Activated CD8-positive, alpha-beta memory T cell treated with anti-CD3 and anti-CD28 coated beads, Interleukin-2, amount 50 U/mL, for 1 hour (primary cell): ENCODE measurements around the gene EIF3D.

ENCODE experiments used
- DNase-seq: peaks from one replicate; pipeline ENCODE4 v3.0.0-alpha.2; 2020; ENCODE audit errors: extremely low read depth

EIF3D gene, protein sequence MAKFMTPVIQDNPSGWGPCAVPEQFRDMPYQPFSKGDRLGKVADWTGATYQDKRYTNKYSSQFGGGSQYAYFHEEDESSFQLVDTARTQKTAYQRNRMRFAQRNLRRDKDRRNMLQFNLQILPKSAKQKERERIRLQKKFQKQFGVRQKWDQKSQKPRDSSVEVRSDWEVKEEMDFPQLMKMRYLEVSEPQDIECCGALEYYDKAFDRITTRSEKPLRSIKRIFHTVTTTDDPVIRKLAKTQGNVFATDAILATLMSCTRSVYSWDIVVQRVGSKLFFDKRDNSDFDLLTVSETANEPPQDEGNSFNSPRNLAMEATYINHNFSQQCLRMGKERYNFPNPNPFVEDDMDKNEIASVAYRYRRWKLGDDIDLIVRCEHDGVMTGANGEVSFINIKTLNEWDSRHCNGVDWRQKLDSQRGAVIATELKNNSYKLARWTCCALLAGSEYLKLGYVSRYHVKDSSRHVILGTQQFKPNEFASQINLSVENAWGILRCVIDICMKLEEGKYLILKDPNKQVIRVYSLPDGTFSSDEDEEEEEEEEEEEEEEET

DNA sequence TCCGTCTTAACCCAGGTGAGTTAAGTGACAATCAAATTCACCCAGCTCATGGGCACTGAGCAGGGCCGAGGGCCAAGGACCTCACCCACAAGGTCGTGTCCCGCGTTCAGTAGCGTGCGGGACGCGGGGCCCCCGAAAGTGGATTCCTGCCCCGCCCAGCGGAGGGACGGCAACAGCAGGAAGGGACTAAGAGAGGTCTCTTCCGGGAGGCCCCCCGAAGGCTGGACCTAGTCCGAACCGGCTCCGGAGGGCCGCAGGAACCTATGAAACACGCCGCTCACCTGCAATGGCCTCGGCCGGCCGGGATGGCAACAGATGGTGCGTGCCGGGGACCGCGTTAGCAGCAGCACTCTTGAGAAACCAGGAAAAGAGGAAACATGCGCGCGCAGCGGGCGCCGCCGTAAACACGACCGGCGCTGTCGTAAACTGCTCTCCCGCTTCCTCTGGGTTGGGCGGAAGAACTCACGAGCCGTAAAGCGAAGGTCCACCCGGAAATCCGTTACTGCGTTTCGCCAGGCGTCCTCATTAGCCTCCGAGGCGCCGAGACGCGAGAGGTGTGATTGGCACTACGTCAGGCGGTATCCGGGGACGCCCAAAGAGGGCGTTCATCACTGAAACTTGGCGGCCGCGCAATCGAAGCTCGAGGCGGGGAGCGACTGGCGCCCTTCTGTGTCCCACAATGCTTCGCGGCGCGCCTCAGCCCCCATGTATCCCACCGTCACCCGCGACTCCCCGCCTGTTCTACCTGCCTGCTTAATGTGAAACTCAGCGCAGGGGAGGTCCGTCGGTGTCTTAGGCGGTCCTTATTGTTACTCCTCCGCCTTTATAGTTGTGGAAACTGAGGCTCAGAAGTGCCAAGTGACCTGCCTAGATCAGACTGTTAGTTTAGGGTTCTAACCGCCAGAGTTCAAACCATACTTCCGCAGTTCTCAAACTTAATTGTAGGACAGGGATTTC, at the start of gene EIF3D:
Gene EIF3D, minus strand, starts transcription at position 372 of the 957 bp plus-strand sequence. CDS start 3,045 bp downstream, outside the sequence.
- peak; percentile 97 for DNase-seq

DNA sequence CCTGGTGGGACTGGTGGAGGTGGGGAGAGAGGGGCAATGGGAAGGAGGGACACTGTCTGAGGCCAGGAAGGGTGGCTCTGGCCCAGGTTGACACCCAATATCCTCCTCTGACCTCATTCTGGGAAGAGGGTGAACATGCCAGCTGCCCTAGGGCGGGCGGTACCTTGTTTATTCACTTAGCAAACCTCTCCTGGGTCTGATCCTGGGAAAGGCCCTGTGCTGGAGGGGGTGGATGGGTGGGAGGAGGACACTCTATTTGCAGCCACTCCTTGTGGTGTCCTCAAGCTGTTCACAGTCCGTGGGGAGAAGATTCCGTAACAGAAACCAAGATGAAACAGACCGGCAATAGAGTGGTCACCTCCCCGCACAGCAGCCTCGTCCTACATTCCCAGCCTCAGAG, 49.7 kb upstream of the EIF3D start:
- no peak for DNase-seq

DNA sequence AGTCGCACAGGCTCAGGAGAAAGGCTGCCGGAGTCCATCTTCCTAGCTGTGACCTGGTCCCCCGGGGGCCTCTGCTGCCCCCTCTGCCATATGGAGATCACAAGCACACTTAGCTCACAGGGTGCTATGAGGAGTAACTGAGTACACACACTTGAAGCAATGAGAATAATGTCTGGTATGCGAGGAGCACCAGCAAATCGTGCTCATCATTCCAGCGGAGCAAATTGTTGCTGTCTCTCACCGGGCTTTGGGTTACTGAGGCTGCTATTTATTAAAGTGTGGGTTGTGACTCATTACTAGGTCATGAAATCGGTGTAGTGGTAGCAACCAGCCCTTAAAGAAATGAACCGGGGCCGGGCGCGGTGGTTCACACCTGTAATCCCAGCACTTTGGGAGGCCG, 48.1 kb upstream of the EIF3D start:
- no peak for DNase-seq

DNA sequence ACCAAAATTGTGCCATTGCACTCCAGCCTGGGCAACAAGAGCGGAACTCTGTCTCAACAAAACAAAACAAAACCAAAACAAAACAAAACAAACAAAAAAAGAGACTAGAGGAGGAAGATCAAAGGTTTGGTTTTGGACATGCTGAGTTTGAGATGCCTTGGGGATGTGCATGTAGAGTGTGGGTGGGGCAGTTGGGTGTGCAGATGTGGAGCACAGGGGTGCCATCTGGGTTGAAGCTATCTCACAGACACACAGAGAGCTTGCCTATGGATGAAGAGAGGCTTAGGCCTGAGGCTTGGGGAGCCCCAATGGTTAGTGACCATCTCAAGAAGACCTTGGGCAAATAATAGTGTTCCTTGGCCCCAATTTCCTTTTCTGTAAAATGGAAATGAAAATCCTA, 45.8 kb upstream of the EIF3D start:
- no peak for DNase-seq

DNA sequence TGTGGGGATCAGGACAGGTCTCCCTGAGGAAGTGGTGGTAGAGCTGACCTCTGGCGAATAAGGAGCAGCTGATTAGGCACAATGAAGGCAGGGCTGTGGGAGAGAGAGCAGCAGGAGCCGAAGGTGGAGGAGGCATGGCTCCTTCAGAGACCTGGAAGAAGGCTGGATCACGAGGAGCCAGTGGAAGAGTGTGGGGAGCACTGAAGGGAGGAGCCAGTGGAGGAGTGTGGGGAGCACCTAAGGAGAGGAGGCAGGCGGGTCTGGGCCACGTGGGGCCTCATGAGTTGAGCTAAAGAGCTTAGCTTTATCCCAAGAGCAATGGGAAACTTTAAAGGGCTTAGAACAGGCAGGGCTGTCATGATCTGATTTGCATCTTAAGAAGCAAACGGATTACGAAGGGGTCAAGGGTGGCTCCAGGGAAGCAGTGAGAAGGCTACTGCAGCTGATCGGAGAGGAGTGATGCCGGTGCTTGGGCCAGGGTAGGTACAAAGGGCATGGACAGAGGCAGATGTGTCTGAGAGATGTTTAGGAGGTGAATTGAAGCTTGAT, 44.9 kb upstream of the EIF3D start:
- no peak for DNase-seq

DNA sequence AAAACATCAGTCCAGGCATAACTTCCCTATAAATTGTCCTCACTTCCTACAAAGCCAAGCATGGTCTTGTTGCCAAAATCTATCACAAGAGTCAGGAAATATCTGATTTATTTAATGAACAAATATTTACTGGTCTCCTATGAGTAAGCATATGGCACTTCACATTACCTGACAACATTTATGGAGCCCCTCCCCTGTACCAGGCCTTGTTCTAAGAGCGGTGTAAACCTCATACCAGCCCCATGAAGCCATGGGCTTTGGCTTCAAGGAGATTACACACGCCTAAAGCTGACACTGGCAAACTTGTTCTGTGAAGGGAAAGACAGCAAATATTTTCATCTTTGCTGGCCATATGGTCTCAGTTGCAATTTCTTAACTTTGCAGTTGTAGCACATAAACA, 43.0 kb upstream of the EIF3D start:
- DNase-seq = no peak

DNA sequence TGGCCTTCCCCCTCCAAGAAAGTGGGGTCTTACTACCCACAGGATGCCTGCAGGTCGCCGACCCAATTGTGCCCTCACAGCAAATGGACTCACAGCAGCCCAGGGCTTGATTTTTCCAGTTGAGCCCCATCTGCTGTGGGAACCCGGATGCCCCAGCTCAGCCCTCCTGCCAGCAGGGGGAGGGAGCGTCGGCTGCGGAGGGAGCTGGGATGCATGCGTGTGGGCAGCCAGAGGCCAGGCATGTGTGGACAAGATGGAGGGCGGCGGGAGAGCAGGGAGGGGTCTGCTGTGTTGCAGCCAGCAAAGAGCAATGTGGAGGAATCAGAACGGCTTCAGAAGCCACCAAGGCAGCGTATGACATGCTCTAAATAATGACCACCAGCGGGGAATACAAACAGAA, 41.0 kb upstream of the EIF3D start:
- DNase-seq = no peak

DNA sequence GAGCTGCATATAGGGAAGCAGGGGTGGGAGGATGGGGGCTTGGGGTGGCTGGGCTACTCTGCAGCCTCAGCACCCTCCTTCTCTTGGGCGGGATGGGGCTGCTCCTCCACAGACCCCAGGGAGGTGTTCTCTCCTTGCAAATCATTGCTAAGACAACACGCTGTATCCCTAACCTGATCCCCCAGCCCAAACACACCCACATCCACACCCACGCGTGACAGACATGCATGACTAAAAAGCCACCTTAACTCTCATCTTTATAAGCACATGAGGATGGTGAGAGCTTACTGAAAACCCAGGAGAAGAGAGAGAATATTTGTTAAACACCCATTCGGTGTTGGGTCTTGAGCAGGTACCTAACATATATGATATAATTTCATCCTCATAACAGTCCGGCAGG, 39.9 kb upstream of the EIF3D start:
- DNase-seq = no peak

DNA sequence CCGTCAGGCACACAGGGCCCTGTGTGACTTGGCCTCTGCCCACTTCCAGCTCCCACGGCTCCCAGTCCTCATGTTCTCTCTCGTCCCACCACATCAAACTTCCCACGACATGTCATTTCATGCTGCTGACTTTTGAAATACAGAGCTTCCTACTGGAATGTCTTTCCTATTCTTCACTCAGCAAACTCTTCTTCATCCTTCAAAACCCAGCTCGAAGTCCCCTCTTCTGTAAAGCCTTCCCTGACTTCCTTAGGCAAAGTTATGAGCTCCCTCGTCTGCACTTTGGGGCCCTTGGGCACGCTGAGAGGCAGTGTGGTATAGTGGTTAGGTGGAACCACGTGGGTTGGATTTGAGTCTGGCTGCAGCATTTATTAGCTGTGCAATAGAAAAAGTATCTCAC, 37.8 kb upstream of the EIF3D start:
- no peak for DNase-seq

DNA sequence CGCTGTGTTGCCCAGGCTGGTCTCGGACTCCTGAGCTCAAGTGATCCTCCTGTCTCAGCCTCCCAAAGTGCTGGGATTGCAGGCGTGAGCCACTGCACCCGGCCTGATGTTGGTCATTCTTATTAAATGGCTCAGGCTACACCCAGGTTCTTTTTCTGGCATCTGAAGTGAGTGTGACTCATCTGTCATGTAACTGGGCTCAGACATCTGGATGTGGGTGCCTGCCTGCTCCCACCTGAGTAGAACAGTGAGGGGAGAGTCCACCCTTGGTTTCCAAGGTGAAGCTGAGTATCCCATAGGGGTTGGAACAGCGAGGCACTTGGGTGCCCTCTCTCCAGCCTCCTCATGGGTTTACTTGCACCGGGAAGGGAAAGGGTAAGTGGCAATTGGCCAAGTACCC, 36.7 kb upstream of the EIF3D start:
- no peak for DNase-seq

DNA sequence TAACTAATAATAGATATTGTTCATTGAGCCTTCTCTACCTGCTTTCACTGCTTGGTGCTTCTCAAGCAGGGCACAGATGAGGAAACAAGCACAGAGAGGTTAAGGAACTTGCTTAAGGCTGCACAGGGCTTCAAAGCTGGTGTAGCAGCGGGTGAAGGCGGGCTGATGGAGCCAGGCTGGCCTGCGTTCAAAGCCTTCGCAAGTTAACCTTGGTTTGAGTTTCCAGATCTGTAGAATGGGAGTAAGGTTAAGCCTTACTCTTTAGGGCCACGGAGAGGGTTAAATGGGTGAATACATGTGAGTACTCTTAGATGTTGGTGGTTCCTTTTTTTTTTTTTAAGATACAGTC, 36.2 kb upstream of the EIF3D start:
- no peak for DNase-seq

DNA sequence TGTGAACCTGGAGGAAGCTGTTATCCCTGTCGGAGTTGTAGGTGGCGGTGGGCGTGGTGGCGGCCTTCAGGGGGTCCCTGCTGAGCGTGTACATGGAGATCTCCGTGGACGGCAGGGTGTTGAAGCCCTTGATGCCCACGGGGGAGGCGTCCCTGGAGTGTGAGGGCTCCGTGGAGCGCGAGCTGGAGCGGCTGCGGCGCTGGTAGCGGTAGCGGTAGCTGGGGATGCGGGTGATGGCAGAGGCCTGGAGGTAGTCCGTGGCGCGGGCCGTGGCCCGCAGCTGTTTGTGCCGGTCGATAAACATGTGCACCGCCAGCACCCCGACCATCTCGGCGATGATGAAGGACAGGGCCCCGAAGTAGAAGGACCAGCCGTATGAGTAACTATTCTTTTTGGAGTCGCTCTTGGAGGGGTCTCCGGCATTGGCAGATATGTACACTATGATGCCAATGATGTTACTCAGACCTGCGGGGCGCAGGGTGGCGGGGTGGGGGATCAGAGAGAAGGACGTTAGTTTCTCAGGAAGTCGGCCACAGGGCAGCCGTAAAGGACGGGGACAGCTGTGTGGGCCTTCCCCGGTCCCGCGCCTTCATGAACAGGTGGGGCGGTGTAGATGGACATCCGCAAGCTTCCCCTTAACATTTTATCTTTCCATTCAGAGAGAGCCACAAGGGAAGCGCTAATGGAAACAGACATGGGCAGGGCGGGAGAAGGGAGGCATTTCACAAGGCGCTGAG, 35.6 kb upstream of the EIF3D start:
- no peak for DNase-seq

DNA sequence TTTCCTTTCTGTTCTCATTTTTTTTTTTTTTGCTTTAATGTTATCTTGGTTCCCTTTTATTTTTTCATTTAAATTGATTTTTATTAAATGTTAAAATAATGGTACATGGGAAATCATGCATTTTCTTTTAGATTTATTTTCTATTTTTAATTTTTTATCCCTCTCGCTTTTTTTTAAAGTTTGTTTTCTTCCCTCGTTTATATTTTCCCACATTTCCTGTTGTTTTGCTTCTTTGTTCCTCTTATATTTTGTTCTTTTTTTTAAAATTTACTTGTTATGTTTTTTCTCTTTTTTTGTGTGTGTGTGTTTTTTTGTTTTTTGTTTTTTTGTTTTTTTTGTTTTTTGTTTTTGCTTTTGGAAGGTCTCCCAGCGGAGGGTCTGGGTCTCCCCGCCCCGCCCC, 34.9 kb upstream of the EIF3D start:
- no peak for DNase-seq

DNA sequence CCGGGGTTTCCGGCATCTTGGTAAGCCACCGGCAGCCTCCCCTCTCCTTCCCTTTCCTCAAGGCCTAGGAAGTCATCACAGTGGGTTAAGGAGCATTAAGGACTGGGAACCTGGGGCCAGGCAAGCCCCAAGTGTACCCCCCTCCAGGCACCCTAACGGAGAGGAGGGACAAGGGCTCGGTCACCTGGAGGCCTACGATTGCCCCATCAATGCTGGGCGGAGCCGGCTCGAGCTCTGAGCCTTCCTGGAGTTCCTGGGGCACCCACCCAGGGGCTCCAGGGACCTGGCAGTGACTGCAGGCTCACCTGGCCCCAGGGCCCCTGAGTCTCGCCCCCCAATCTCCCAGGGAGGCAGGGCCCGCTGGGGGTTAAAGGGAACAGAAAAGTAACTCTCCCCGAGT, 34.5 kb upstream of the EIF3D start:
- no peak for DNase-seq

DNA sequence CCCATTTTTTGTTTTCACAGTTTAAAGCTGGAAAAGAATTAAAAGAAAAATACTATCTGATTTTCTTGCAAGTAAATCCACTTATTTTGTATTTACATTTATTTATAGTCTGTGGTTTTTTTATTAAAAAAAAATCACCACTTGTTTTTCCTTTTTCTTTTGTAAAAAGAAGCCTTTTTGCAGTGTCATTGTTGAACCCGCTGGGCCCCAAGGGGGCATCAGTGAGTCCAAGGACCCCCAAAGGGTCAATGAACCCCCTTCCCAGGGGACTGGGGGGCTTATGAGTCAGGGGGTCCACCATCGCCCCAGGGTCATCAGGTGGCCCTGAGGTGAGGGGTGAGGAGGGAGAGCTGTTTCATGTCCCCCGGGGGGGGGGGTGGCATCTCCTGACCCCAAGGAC, 34.0 kb upstream of the EIF3D start:
- DNase-seq = no peak

DNA sequence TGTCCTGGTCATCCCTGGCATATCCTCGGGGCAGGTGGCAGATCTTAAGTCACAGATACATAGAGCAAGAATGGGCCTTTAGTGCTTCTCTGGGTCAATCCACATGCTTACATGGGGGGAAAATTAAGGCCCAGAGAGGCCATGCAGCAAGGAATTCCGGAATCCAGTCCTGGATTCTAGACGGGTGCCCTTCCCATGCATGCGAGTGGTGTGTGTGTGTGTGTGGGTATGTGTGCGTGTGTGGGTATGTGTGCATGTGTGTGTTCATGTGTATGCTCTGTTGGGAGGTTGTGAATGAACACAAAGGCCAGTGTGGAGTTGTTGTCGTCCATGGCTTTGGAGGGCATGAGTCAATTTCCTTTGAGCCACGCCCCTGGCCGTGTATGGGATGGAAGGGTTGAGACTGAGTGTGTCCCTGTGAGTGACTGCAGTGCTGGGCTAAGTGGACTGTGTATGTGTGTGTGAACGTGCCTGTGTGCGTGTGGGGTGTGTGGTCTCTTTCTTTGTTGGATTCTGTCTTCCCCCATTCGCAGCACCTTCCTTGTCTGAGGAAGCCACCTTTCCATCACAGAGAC, 33.4 kb upstream of the EIF3D start:
- no peak for DNase-seq

DNA sequence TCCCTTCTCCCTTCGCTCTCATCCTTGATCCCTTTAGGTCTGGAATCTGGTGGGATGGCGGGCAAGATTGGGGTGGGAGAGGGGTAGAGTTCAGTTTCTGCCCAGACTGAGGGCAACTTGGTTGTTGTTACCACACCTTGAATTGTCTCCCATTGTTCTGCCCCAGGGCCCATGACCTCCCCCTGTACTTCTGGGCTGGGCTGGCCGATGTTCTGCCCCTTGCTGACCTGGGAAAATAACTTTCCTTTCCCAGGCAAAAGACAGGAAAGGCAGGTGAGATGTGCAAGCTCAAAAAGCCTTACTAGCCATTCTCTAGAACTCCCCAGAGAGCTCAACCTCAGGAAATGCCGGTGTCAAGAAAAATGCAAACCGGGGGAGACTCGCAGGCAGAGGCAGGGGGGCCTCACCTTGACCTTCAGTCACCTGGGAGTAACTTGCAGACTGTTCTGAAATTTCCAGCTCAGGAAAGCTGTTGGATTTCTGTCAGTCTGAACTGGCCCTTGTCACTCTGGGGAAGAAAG, 32.4 kb upstream of the EIF3D start:
- DNase-seq = no peak

DNA sequence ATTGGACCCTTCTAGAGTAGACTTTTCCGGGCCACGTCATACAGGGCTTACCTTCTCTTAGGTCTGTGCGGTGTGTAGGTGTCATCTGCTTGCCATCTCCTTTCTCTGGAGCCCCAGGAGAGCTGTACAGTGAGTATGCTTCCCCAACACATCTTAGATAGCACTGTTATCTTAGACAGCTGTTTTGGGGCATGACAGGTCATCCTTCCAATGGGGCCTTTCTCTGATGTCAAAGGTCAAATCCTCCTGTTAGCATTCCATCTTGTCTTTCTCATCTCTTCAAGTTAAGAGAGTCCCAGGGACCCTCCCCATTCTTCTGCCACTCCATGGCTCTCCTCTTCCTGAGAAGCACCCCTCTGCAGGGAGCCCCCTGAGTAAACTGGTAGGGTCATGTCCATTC, 31.0 kb upstream of the EIF3D start:
- DNase-seq = no peak

DNA sequence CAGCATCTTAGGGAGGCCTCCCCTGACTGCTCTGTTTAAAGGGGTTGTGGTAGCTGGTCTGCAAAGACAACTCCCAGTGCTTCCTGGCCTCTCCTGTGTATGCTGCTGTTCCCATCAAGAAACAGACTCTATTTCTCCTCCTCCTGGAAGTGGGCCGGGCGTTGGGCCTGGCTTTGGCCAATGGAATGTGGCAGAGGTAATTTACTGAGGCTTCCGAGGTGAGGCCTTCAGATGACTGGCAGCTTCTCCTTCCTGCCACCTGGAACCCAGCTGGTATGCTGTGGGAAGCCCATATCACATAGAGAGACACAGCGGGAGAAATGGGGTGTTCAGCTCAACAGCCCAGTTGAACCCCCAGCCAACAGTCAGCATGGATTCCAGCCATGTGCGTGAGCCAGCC, 25.1 kb upstream of the EIF3D start:
- no peak for DNase-seq

DNA sequence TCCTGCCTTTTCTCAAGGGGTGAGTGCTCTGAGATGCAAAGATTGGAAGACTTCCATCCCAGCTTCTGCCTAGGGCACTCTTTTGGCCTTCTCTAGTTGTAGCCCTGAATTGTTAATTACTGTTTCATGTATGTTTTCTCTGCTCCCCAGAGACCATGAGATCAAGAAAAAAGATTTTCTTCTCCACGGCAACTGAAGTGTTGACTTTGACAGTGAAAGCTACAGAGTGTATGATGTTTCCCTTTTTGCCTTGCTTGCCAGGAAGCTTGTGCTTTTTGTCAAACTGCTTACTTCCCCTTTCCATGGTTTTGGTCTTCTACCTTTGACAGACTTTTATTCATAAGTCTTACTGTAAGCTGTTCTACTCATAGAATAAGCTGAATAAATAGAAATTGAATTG, 23.3 kb upstream of the EIF3D start:
- DNase-seq = no peak
